ENCODE results near the gene SORCS2. TPM values are rescaled to one million over a fixed set of nuclear protein-coding genes. Genes with fewer than 3 reads are reported as not detected.

The SORCS2 gene
- polyA plus RNA-seq, 1 donor (not counting 4 experiments of a cell fraction or from before 2014, with no cell fraction given) = 0.09 TPM

DNA sequence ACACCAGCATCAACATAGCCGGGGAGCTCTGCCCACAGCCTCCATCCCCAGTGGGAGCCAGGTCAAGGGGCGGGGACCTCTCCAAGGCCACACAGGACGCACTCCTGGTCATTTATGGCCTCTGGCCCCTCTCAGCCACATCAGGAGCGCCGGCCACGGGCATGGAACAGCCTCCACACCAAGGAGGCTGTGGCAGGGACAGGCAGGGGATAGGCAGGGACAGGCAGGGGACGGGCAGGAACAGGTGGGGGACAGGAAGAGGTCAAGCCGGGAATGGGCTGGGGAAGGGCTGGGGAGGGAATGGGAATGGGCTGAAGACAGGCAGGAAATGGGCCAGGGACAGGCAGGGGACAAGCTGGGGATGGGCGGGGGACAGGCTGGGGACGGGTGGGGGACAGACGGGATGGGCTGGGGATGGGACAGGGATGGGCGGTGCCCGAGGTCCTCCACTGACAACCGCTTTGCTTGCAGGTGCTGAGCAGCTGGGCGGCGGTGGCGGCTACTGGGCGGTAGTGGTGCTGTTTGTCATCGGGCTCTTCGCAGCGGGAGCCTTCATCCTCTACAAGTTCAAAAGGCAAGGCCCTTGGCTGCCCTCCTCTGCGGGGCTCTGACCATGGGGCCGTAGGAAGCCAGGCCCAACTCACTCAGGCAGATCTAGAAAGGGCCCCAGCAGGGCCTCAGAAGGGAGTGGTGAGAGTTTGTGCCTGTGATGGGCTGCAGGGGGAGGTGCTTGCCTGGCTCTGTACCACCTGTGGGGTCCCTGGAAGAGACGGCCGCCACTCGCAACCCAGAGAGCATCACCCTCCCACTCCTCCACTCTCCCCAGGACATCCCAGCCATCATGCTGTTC is 541.7 kb downstream of the SORCS2 start:
- dilution Hi-C loops (cut with MboI; ENCODE audit: extremely low pct_ligation_motif_present, low sequenced_read_pairs) = no loop called here
- Histone ChIP-seq H3K9ac (ENCODE audit: control insufficient read depth, extremely low read depth, insufficient read depth, low read length) (no peak overlapping the region), H3K9me1 (ENCODE audit: control insufficient read depth, extremely low read depth, insufficient read depth, low read length) (no peaks in the 10 kb centered on the region), H3K9me3 (ENCODE audit: control insufficient read depth, low read depth, low read length) (no peaks in the 10 kb centered on the region), H2AFZ (ENCODE audit: control insufficient read depth, low read length) (no peak overlapping the region), H3K79me2 (ENCODE audit: control insufficient read depth, insufficient read depth, low read length) (no peaks in the 10 kb centered on the region), H4K20me1 (ENCODE audit: control insufficient read depth, extremely low read depth, insufficient read depth, low read length) (no peaks in the 10 kb centered on the region), H3K4me2 (ENCODE audit: control insufficient read depth, extremely low read depth, insufficient read depth, low read depth, low read length) (no peak overlapping the region), H3K27me3 (ENCODE audit: control insufficient read depth, extremely low read depth, insufficient read depth, low read length) (peaks cover 6% of the 10 kb centered on the region), H3K36me3 (ENCODE audit: control insufficient read depth in 2 of 2, extremely low read depth in 1 of 2, insufficient read depth in 2 of 2, low read length in 2 of 2) (no peaks in the 10 kb centered on the region), H3K27ac (ENCODE audit: control insufficient read depth, insufficient read depth, low read length) (no peak overlapping the region), H3K4me1 (ENCODE audit: control insufficient read depth, extremely low read depth, insufficient read depth, low read length) (no peaks in the 10 kb centered on the region), H3K4me3 (ENCODE audit: control insufficient read depth in 2 of 3, extremely low read depth in 1 of 3, insufficient read depth in 2 of 3, low read depth in 1 of 3, low read length in 3 of 3) (no peak overlapping the region)
- FAIRE-seq (no peak), DNase-seq (ENCODE audit: low read depth, low spot score) (no peak)
- TF ChIP-seq EZH2 (IDR thresholded peaks at IDR 0.05; ENCODE audit: low read length) = no peak
- TF ChIP-seq CTCF (optimal IDR thresholded peaks at IDR 0.05 in 1 of 3, IDR thresholded peaks at IDR 0.05 in 1 of 3, conservative IDR thresholded peaks at IDR 0.05 in 1 of 3; ENCODE audit: extremely low read depth in 1 of 3, insufficient read depth in 2 of 3, low read length in 3 of 3) = no peak

GRCh38 chr4:7734651-7735260 is 542.4 kb downstream of the SORCS2 start:
- Histone ChIP-seq H4K20me1 (ENCODE audit: control insufficient read depth, extremely low read depth, insufficient read depth, low read length) (no peaks in the 10 kb centered on the region), H3K4me2 (ENCODE audit: control insufficient read depth, extremely low read depth, insufficient read depth, low read depth, low read length) (no peak overlapping the region), H3K79me2 (ENCODE audit: control insufficient read depth, insufficient read depth, low read length) (no peaks in the 10 kb centered on the region), H3K27ac (ENCODE audit: control insufficient read depth, insufficient read depth, low read length) (no peak overlapping the region), H3K4me3 (ENCODE audit: control insufficient read depth in 2 of 3, extremely low read depth in 1 of 3, insufficient read depth in 2 of 3, low read depth in 1 of 3, low read length in 3 of 3) (no peak overlapping the region), H3K9ac (ENCODE audit: control insufficient read depth, extremely low read depth, insufficient read depth, low read length) (no peak overlapping the region), H3K27me3 (ENCODE audit: control insufficient read depth, extremely low read depth, insufficient read depth, low read length) (peaks cover 6% of the 10 kb centered on the region), H3K4me1 (ENCODE audit: control insufficient read depth, extremely low read depth, insufficient read depth, low read length) (no peaks in the 10 kb centered on the region), H3K9me1 (ENCODE audit: control insufficient read depth, extremely low read depth, insufficient read depth, low read length) (no peaks in the 10 kb centered on the region), H2AFZ (ENCODE audit: control insufficient read depth, low read length) (no peak overlapping the region), H3K36me3 (ENCODE audit: control insufficient read depth in 2 of 2, extremely low read depth in 1 of 2, insufficient read depth in 2 of 2, low read length in 2 of 2) (no peaks in the 10 kb centered on the region), H3K9me3 (ENCODE audit: control insufficient read depth, low read depth, low read length) (no peaks in the 10 kb centered on the region)
- dilution Hi-C loops (cut with MboI; ENCODE audit: extremely low pct_ligation_motif_present, low sequenced_read_pairs) = no loop called here
- no peak for DNase-seq (ENCODE audit: low read depth, low spot score)
- no peak for FAIRE-seq
- no peak for TF ChIP-seq CTCF (optimal IDR thresholded peaks at IDR 0.05 in 1 of 3, IDR thresholded peaks at IDR 0.05 in 1 of 3, conservative IDR thresholded peaks at IDR 0.05 in 1 of 3; ENCODE audit: extremely low read depth in 1 of 3, insufficient read depth in 2 of 3, low read length in 3 of 3)
- no peak for TF ChIP-seq EZH2 (IDR thresholded peaks at IDR 0.05; ENCODE audit: low read length)

All from keratinocyte (primary cell).